PFSK-1 (cell line): ENCODE results near the gene PXYLP1.

Experiments used
- FOXP2 ChIP-seq: optimal IDR thresholded peaks from 2 replicates; pipeline ENCODE3; 2011; ENCODE audit warnings: borderline replicate concordance, control low read depth, inconsistent platforms; ENCODE audit not compliant: insufficient read depth; ENCODE audit errors: extremely low read length, extremely low read depth
- POLR2AphosphoS5 ChIP-seq: IDR thresholded peaks from 2 replicates; pipeline ENCODE4 v1.6.1; 2012; ENCODE audit warnings: low read depth, mild to moderate bottlenecking, control low read depth, low read length, moderate library complexity
- SIN3A ChIP-seq: IDR thresholded peaks from 2 replicates; pipeline ENCODE4 v1.6.1; 2012; ENCODE audit warnings: mild to moderate bottlenecking, low read length, moderate library complexity, borderline replicate concordance; ENCODE audit not compliant: insufficient read depth
- TAF1 ChIP-seq: IDR thresholded peaks from 2 replicates; pipeline ENCODE4 v1.6.1; 2012; ENCODE audit warnings: low read length, control low read depth, borderline replicate concordance; ENCODE audit not compliant: insufficient read depth
- TF ChIP-seq, protein P1 (sequence below), 2 experiments: IDR thresholded peaks; 2 replicates each; pipeline versions ENCODE4 v1.6.1 to v1.8.0; 2011 to 2012; ENCODE audit warnings: low read depth in 2 of 2, low read length in 2 of 2, control low read depth in 1 of 2, inconsistent platforms in 1 of 2, mild to moderate bottlenecking in 1 of 2, moderate library complexity in 1 of 2; ENCODE audit not compliant: insufficient read depth in 1 of 2

PXYLP1 gene

GRCh38 chr3:141275511-141275910 lies 43.9 kb downstream of the PXYLP1 start:
- TF ChIP-seq POLR2AphosphoS5 (no peak), FOXP2 (no peak), TAF1 (no peak), SIN3A (no peak)
- TF ChIP-seq, protein P1, sequence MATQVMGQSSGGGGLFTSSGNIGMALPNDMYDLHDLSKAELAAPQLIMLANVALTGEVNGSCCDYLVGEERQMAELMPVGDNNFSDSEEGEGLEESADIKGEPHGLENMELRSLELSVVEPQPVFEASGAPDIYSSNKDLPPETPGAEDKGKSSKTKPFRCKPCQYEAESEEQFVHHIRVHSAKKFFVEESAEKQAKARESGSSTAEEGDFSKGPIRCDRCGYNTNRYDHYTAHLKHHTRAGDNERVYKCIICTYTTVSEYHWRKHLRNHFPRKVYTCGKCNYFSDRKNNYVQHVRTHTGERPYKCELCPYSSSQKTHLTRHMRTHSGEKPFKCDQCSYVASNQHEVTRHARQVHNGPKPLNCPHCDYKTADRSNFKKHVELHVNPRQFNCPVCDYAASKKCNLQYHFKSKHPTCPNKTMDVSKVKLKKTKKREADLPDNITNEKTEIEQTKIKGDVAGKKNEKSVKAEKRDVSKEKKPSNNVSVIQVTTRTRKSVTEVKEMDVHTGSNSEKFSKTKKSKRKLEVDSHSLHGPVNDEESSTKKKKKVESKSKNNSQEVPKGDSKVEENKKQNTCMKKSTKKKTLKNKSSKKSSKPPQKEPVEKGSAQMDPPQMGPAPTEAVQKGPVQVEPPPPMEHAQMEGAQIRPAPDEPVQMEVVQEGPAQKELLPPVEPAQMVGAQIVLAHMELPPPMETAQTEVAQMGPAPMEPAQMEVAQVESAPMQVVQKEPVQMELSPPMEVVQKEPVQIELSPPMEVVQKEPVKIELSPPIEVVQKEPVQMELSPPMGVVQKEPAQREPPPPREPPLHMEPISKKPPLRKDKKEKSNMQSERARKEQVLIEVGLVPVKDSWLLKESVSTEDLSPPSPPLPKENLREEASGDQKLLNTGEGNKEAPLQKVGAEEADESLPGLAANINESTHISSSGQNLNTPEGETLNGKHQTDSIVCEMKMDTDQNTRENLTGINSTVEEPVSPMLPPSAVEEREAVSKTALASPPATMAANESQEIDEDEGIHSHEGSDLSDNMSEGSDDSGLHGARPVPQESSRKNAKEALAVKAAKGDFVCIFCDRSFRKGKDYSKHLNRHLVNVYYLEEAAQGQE (IDR thresholded peaks at IDR 0.05; ENCODE audit: insufficient read depth in 1 of 2, low read depth in 2 of 2, low read length in 2 of 2): no peak

- TF ChIP-seq TAF1 (no peak), POLR2AphosphoS5 (no peak), FOXP2 (no peak), SIN3A (no peak)
- TF ChIP-seq, protein P1 (IDR thresholded peaks at IDR 0.05; ENCODE audit: insufficient read depth in 1 of 2, low read depth in 2 of 2, low read length in 2 of 2): no peak
Observed at GRCh38 chr3:141275973-141276372, 44.3 kb downstream of the PXYLP1 start.

DNA sequence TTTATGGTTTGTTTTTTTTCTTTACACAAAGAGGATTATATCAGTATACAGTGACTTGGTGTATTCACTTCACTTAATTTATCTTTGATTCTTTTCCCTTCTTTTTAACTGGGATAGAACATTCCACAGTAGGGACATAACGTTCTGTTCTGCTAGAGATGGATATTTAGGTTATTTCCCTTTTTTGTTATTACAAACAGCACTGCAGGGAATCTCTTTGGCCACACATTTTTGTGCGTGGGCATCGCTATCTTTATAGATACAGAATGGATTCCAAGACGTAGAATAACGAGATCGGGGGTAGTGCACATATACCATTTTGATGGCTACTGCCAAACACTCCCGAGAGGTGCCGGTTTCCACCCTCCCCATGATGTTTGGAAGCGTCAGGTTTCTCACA lies 44.8 kb downstream of the PXYLP1 start:
- TF ChIP-seq SIN3A (no peak), FOXP2 (no peak)

DNA sequence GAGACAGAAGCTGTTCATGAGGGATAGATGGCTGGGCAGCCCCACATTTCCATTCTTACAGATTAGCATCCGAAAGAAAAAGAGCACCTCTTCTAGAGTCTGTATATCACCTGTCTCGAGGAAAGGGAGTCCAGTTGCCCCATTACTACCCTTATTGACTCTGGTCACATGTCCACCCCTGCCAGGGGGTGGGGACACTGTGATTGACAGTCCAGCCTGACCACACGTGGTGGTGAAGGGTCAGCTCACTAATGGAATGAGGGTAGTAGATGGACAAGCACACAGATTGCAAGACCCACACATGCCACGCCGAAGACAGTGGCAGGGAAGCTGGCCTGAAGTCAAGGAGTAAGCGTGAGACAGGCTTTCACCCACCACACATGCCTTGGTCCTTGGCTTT lies 45.8 kb downstream of the PXYLP1 start:
- TF ChIP-seq, protein P1 (IDR thresholded peaks at IDR 0.05; ENCODE audit: insufficient read depth in 1 of 2, low read depth in 2 of 2, low read length in 2 of 2): no peak
- TF ChIP-seq FOXP2: no peak
- no peak for TF ChIP-seq TAF1
- no peak for TF ChIP-seq SIN3A
- no peak for TF ChIP-seq POLR2AphosphoS5

DNA sequence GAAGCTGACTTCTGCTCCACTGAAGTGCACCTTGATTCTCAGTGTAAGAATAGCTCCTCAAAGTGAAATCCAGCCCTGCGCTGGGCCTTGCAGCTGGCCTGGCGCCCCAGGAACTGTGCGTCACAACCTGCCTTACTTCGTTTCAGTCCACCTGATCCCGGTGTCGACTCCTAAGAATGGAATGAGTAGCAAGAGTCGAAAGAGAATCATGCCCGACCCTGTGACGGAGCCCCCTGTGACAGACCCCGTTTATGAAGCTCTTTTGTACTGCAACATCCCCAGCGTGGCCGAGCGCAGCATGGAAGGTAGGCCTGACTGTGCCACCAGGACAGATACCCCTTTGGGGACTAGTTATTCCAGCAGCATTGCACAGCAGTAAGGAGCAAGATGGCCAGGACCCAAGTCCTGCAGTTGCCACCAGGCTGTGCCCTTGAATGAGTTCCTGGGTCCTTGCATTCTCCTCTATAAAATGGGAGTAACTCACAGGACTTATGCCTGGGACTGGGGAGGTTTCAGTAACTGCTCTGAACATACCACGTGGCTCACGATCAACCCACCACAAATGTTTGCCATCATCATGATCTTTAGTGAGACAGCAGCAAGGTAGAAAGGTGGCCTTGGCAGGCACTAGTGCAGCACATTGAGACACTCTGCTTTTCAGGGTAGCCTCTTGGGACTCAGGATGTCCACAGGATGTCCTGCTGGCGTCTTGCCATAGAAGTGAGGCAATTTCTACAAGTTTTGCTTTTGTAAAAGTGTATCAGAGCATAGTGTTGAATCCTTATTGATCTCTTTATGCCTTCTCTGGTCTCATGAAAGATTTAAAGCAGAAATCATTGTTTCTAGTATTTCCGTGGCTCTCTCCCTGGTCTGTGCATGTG lies 46.8 kb downstream of the PXYLP1 start:
- TF ChIP-seq POLR2AphosphoS5: no peak
- TF ChIP-seq, protein P1 (IDR thresholded peaks at IDR 0.05; ENCODE audit: insufficient read depth in 1 of 2, low read depth in 2 of 2, low read length in 2 of 2): no peak
- TF ChIP-seq FOXP2: no peak
- no peak for TF ChIP-seq TAF1
- no peak for TF ChIP-seq SIN3A
